WTC11 (cell line): ENCODE measurements around the gene ADGRB2.

Source experiments
- CTCF ChIP-seq: fragments of 200-600 bp; IDR thresholded peaks from 2 replicates; pipeline ENCODE4 v1.8.0; 2022; ENCODE audit warnings: antibody characterized with exemption
- E2F1 ChIP-seq: sonication (generic); formaldehyde crosslinking; IDR thresholded peaks from 2 replicates; pipeline ENCODE4 v1.8.0; 2022; ENCODE audit warnings: mild to moderate bottlenecking, missing genetic modification reagents
- E2F5 ChIP-seq: sonication (generic); formaldehyde crosslinking; IDR thresholded peaks from 2 replicates; pipeline ENCODE4 v1.8.1; 2022; ENCODE audit warnings: mild to moderate bottlenecking, moderate library complexity, missing genetic modification reagents
- JUN ChIP-seq: sonication (generic); formaldehyde crosslinking; IDR thresholded peaks from 2 replicates; pipeline ENCODE4 v1.8.0; 2023; ENCODE audit warnings: mild to moderate bottlenecking, missing genetic modification reagents
- OVOL2 ChIP-seq: fragments of 250-450 bp; sonication (Bioruptor Pico); IDR thresholded peaks from 2 replicates; pipeline ENCODE4 v1.9.0; 2021; ENCODE audit warnings: mild to moderate bottlenecking, borderline replicate concordance
- SMAD4 ChIP-seq: sonication (generic); formaldehyde crosslinking; IDR thresholded peaks from 2 replicates; pipeline ENCODE4 v1.8.0; 2022; ENCODE audit warnings: mild to moderate bottlenecking, missing genetic modification reagents
- USF2 ChIP-seq: sonication (generic); formaldehyde crosslinking; IDR thresholded peaks from 2 replicates; pipeline ENCODE4 v1.8.1; 2023; ENCODE audit warnings: mild to moderate bottlenecking, missing genetic modification reagents, moderate library complexity

GRCh38 chr1:31763671-31764311 lies 349 bp downstream of the ADGRB2 start:
- no peak for TF ChIP-seq CTCF
- no peak for TF ChIP-seq E2F5
- TF ChIP-seq SMAD4 (CRISPR knock-in tag) = no peak
- no peak for TF ChIP-seq USF2 (CRISPR knock-in tag)
- TF ChIP-seq OVOL2 (CRISPR knock-in tag) = no peak
- TF ChIP-seq JUN (CRISPR knock-in tag) = no peak
- TF ChIP-seq E2F1 (CRISPR knock-in tag) = no peak
